A549 (cell line): ENCODE results near the gene COQ7. TPM values are rescaled to one million over a fixed set of nuclear protein-coding genes. Genes with fewer than 3 reads are reported as not detected.
A peak's percentile ranks its signal among the peaks of the same experiment; 100 is the strongest.

ENCODE experiments used
- ATAC-seq, 2 experiments: fragments of 200-7000 bp in 1 of 2; fragments of >200 bp in 1 of 2; cut with Nextera tagmentation in 1 of 2; cut with Tn5 transposase in 1 of 2; 3 replicates each; pipeline versions ENCODE4 v1.8.0 to v1.9.1; 2018 to 2020; ENCODE audit warnings: mild to moderate bottlenecking in 1 of 2, moderate library complexity in 1 of 2
- CTCF ChIA-PET: fragments of 300-600 bp; sonication (Branson Sonifier 250); formaldehyde crosslinking; extraction: SDS; loops from one replicate; lab custom pipeline; 2021; ENCODE audit warnings: antibody characterized with exemption, inconsistent platforms; lab: Yijun Ruan, JAX
- POLR2A ChIA-PET: fragments of 350-600 bp; formaldehyde crosslinking; extraction: SDS; loops from one replicate; lab custom pipeline; 2021; ENCODE audit warnings: antibody characterized with exemption, inconsistent platforms; lab: Yijun Ruan, JAX
- DNase-seq, 2 experiments: peaks; one replicate each; pipeline versions ENCODE4 v3.0.0 to v3.0.0-alpha.2; 2011 to 2016; ENCODE audit warnings: low read depth in 1 of 2, low spot score in 1 of 2
- FAIRE-seq: peaks from 2 replicates; lab custom pipeline; 2011; peaks lifted over from hg19 to GRCh38; lab: Jason Lieb, UNC
- H3K27ac ChIP-seq, 2 experiments: fragments of >200 bp; sonication (Bioruptor Twin); formaldehyde crosslinking; 3 replicates each; pipeline ENCODE4 v1.5.1; 2016 to 2017
- H3K4me1 ChIP-seq: fragments of >200 bp; sonication (Bioruptor Twin); formaldehyde crosslinking; 3 replicates; pipeline ENCODE4 v1.6.1; 2016
- H3K4me2 ChIP-seq: fragments of >200 bp; sonication (Bioruptor Twin); formaldehyde crosslinking; 3 replicates; pipeline ENCODE4 v1.6.1; 2016
- H3K4me3 ChIP-seq: fragments of >200 bp; sonication (Bioruptor Twin); formaldehyde crosslinking; 3 replicates; pipeline ENCODE4 v1.5.1; 2016
- H3K9me3 ChIP-seq: fragments of >200 bp; sonication (Bioruptor Twin); formaldehyde crosslinking; 3 replicates; pipeline ENCODE4 v1.6.1; 2016
- CBX2 ChIP-seq: fragments of 200-600 bp; sonication (generic); IDR thresholded peaks from 2 replicates; pipeline ENCODE4 v1.6.1; 2016; ENCODE audit warnings: low read depth, mild to moderate bottlenecking, borderline replicate concordance
- CHD4 ChIP-seq: fragments of 200-600 bp; sonication (generic); IDR thresholded peaks from 2 replicates; pipeline ENCODE4 v1.6.1; 2016; ENCODE audit warnings: antibody characterized with exemption, mild to moderate bottlenecking, borderline replicate concordance
- CTCF ChIP-seq: fragments of >200 bp; sonication (Bioruptor Twin); formaldehyde crosslinking; IDR thresholded peaks from 3 replicates; pipeline ENCODE4 v1.5.1; 2016
- E2F6 ChIP-seq: IDR thresholded peaks from 2 replicates; pipeline ENCODE4 v1.6.1; 2012; ENCODE audit warnings: low read depth, borderline replicate concordance
- EP300 ChIP-seq, 2 experiments: fragments of >200 bp; sonication (Bioruptor Twin); formaldehyde crosslinking; IDR thresholded peaks; 2 replicates in 1 of 2; 3 replicates in 1 of 2; pipeline ENCODE4 v1.6.1; 2016 to 2017
- FOSB ChIP-seq: fragments of 250-450 bp; sonication (Bioruptor Pico); IDR thresholded peaks from 2 replicates; pipeline ENCODE4 v1.5.0; 2020; ENCODE audit warnings: mild to moderate bottlenecking, moderate library complexity
- GATA3 ChIP-seq: IDR thresholded peaks from 2 replicates; pipeline ENCODE4 v1.6.1; 2012; ENCODE audit warnings: borderline replicate concordance
- HMGXB4 ChIP-seq: fragments of 250-450 bp; sonication (Bioruptor Pico); IDR thresholded peaks from 2 replicates; pipeline ENCODE4 v1.5.0; 2021; ENCODE audit warnings: mild to moderate bottlenecking, moderate library complexity, borderline replicate concordance
- HOXB13 ChIP-seq: fragments of 250-450 bp; sonication (Bioruptor Pico); IDR thresholded peaks from 2 replicates; pipeline ENCODE4 v1.5.0; 2020; ENCODE audit warnings: low read depth, mild to moderate bottlenecking, moderate library complexity
- KDM5A ChIP-seq: fragments of 200-600 bp; sonication (generic); IDR thresholded peaks from 2 replicates; pipeline ENCODE4 v1.6.1; 2016; ENCODE audit warnings: antibody characterized with exemption, mild to moderate bottlenecking
- NR3C1 ChIP-seq: fragments of >200 bp; sonication (Bioruptor Twin); formaldehyde crosslinking; IDR thresholded peaks from 3 replicates; pipeline ENCODE4 v1.6.1; 2017
- SMC3 ChIP-seq: fragments of >200 bp; sonication (Bioruptor Twin); formaldehyde crosslinking; IDR thresholded peaks from 3 replicates; pipeline ENCODE4 v1.6.1; 2018; ENCODE audit warnings: inconsistent platforms
- SREBF2 ChIP-seq: fragments of 450-650 bp; IDR thresholded peaks from 2 replicates; pipeline ENCODE4 v1.6.1; 2014; ENCODE audit warnings: mild to moderate bottlenecking, moderate library complexity
- TFCP2L1 ChIP-seq: fragments of 250-450 bp; sonication (Bioruptor Pico); IDR thresholded peaks from 2 replicates; pipeline ENCODE4 v1.5.0; 2021; ENCODE audit warnings: mild to moderate bottlenecking
- ZC3H11A ChIP-seq: fragments of 450-650 bp; IDR thresholded peaks from 2 replicates; pipeline ENCODE4 v1.6.1; 2014; ENCODE audit warnings: antibody characterized with exemption, mild to moderate bottlenecking
- WGBS: methylation state at CpG from one replicate; pipeline ENCODE4 v1.1.6; 2017; ENCODE audit errors: missing lambda C conversion rate; 5-methylcytosine and 5-hydroxymethylcytosine counted together
- polyA plus RNA-seq, 4 experiments: library from polyadenylated mRNA; depleted of rRNA in 3 of 4; stranded (reverse); fragments of >200 nt; fragmentation: RNase III in 1 of 4; extraction: RNeasy Plus Mini Kit Qiagen cat#74134 plus additional on column Dnase treatment in 1 of 4; gene quantifications; 2 replicates in 3 of 4; 3 replicates in 1 of 4; pipeline ENCODE4 v1.2.3, GENCODE V29; 2011 to 2017
- TF ChIP-seq, protein P1 (sequence below): IDR thresholded peaks from 2 replicates; pipeline ENCODE4 v1.6.1; 2012

The COQ7 gene
- polyA plus RNA-seq, 2 of the 4 experiments (the other 2 are of a cell fraction): 16.3 to 23.8 TPM

DNA sequence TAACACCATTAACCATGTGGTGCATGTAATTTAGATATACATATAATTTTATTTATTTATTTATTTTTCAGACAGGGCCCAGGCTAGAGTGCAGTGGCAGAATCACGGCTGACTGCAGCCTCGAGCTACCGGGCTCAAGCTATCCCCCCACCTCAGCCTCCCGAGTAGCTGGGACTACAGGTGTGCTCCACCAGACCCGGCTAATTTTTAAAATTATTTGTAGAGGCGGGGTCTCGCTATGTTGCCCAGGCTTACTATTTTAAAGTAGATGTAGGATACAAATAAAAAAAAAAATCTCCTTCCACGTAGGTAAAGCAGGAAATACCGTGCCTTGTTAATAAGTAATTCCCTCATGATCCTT, 446 bp upstream of the COQ7 start:
- TF ChIP-seq CHD4 (no peak), E2F6 (no peak), GATA3 (no peak), CBX2 (no peak), EP300 (IDR thresholded peaks at IDR 0.05) (no peak), CTCF (no peak), FOSB (CRISPR knock-in tag) (no peak), HOXB13 (CRISPR knock-in tag) (no peak), SREBF2 (no peak)
- TF ChIP-seq, protein P1, sequence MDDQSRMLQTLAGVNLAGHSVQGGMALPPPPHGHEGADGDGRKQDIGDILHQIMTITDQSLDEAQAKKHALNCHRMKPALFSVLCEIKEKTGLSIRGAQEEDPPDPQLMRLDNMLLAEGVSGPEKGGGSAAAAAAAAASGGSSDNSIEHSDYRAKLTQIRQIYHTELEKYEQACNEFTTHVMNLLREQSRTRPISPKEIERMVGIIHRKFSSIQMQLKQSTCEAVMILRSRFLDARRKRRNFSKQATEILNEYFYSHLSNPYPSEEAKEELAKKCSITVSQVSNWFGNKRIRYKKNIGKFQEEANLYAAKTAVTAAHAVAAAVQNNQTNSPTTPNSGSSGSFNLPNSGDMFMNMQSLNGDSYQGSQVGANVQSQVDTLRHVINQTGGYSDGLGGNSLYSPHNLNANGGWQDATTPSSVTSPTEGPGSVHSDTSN: no peak
- Histone ChIP-seq H3K9me3 (no peaks in the 10 kb centered on the region), H3K4me2 (peak overlapping the region; percentile 63), H3K4me3 (peak overlapping the region; percentile 63; the same call in 2 of the 3 replicates), H3K4me1 (peaks cover 12% of the 10 kb centered on the region; the same call in 2 of the 3 replicates), H3K27ac (peak overlapping the region; percentile 95 to 99)
- FAIRE-seq (no peak), ATAC-seq (peak in 1 of 2 experiments; percentile 3; a peak in 1 of 6 replicates), DNase-seq (no peak)
- ChIA-PET CTCF (interaction anchor here (1.0 to 1.7 kb wide), 2 partner anchors 19 to 84 kb away, joined by 3 to 8 read pairs; partner anchors contain the start of gene TMC7), POLR2A (interaction anchor here (0.6 to 1.2 kb wide), 10 partner anchors 10 to 277 kb away, joined by 3 to 16 read pairs (median 4); partner anchors contain the start of genes ARL6IP1, RPS15A and TMC7)
- WGBS: 41% methylated on average over 9 of the region's 9 CpGs

DNA sequence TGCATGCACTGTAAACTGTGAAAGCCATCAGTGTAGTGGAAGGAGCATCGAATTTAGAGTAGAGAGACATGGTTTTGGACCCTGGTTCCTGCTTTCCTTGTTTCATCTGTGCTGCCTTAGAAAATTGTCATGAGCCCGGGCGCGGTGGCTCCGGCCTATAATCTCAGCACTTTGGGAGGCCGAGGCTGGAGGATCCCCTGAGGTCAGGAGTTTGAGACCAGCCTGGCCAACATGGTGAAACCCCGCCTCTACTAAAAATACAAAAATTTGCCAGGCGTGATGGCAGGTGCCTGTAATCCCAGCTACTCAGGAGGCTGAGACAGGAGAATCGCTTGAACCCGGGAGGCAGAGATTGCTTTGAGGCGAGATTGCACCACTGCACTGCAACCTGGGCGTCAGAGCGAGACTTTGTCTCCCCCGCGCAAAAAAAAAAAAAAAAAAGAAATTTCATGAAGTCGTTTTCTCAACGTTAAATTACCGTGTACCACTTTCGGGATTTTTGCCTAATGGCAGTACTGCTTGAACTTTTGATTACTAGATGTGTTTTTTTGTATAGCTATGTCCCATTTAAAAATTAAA, 912 bp downstream of the COQ7 start:
- DNase-seq (no peak), FAIRE-seq (no peak), ATAC-seq (no peak)
- TF ChIP-seq CTCF (no peak), TFCP2L1 (CRISPR knock-in tag) (no peak), KDM5A (0 out of 2 replicates have a peak, but pooled peaks have one; percentile 17), SMC3 (no peak), ZC3H11A (no peak), NR3C1 (no peak), HMGXB4 (CRISPR knock-in tag) (0 out of 2 replicates have a peak, but pooled peaks have one; percentile 5)
- no peaks in the 10 kb centered on the region for H3K9me3 ChIP-seq
- ChIA-PET CTCF (interaction anchor here (0.7 to 7.0 kb wide), 4 partner anchors 68 to 481 kb away, joined by 3 to 130 read pairs (median 3); partner anchors contain the start of gene TMC7), POLR2A (interaction anchor here (0.7 to 1.2 kb wide), 5 partner anchors 70 to 278 kb away, joined by 5 to 16 read pairs (median 7); partner anchors contain the start of gene RPS15A)
- peak overlapping the region; percentile 73 for H3K4me2 ChIP-seq
- 40% methylated on average over 19 of the region's 19 CpGs for WGBS
- peaks cover 12% of the 10 kb centered on the region; the same call in 2 of the 3 replicates for H3K4me1 ChIP-seq
- peak overlapping the region; percentile 63 for H3K4me3 ChIP-seq
- peak overlapping the region; percentile 95 to 99 for H3K27ac ChIP-seq
